ENCODE data around the gene DLX4. TPM values are rescaled to one million over a fixed set of nuclear protein-coding genes. Genes with fewer than 3 reads are reported as not detected.

DLX4 gene, protein sequence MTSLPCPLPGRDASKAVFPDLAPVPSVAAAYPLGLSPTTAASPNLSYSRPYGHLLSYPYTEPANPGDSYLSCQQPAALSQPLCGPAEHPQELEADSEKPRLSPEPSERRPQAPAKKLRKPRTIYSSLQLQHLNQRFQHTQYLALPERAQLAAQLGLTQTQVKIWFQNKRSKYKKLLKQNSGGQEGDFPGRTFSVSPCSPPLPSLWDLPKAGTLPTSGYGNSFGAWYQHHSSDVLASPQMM
- 1.3 to 1.8 TPM (median 1.6 TPM) in 3 replicates for total RNA-seq (2021)
- Bru-seq, nascent RNA: percentile 7 among the genes with signal in this experiment
- long read RNA-seq, experiment 1, partial matches to known transcripts: 0 of 3 reads
- long read RNA-seq, experiment 1, other reads (novel, unspliced or antisense): 2 of 3 reads
- long read RNA-seq, experiment 2, partial matches to known transcripts: 0 of 2 reads
- long read RNA-seq, experiment 2, other reads (novel, unspliced or antisense): 1 of 2 reads
- long read RNA-seq, experiment 3: 0 reads

DNA sequence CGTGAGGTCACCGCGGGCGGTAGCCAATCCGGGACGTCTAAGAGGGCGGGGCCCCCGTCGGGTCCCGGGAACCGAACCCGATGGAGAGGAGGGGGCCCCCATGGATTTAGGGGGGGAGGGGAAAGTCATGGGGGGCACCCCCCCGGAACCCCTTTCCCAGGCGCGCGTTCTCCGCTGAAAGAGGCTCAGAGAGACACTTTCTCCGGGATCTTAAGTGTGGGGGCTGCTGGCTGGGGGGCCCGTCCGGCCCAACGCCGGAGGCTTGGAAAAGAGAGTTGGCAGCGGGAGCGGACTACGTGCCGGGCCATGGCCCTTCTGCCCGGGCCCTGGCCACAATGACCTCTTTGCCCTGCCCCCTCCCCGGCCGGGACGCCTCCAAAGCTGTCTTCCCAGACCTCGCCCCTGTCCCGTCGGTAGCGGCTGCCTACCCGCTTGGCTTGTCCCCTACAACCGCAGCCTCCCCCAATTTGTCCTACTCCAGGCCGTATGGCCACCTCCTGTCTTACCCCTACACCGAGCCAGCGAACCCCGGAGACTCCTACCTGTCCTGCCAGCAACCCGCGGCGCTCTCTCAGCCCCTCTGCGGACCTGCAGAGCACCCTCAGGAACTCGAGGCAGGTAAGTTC, at the start of gene DLX4:
DLX4 (plus strand) TSS at position 57 of the 626 bp plus-strand sequence; CDS start at position 336, 279 bp downstream.
- POLR2A ChIA-PET: interaction anchor here (2.0 kb wide), 1 partner anchor 24 kb away, joined by 4 read pairs; no protein-coding TSS in a partner anchor
- TF ChIP-seq PRRX2 (CRISPR knock-in tag; IDR thresholded peaks at IDR 0.05): no peak
- TF ChIP-seq, protein P1, sequence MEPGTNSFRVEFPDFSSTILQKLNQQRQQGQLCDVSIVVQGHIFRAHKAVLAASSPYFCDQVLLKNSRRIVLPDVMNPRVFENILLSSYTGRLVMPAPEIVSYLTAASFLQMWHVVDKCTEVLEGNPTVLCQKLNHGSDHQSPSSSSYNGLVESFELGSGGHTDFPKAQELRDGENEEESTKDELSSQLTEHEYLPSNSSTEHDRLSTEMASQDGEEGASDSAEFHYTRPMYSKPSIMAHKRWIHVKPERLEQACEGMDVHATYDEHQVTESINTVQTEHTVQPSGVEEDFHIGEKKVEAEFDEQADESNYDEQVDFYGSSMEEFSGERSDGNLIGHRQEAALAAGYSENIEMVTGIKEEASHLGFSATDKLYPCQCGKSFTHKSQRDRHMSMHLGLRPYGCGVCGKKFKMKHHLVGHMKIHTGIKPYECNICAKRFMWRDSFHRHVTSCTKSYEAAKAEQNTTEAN (CRISPR knock-in tag; IDR thresholded peaks at IDR 0.05): 0 out of 2 replicates have a peak, but pooled peaks have one; percentile 34
- TF ChIP-seq, protein P2, sequence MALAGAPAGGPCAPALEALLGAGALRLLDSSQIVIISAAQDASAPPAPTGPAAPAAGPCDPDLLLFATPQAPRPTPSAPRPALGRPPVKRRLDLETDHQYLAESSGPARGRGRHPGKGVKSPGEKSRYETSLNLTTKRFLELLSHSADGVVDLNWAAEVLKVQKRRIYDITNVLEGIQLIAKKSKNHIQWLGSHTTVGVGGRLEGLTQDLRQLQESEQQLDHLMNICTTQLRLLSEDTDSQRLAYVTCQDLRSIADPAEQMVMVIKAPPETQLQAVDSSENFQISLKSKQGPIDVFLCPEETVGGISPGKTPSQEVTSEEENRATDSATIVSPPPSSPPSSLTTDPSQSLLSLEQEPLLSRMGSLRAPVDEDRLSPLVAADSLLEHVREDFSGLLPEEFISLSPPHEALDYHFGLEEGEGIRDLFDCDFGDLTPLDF (CRISPR knock-in tag; IDR thresholded peaks at IDR 0.05): no peak
- no peak for TF ChIP-seq NR2C2 (CRISPR knock-in tag; IDR thresholded peaks at IDR 0.05)
- TF ChIP-seq NFE2L1 (CRISPR knock-in tag; IDR thresholded peaks at IDR 0.05): no peak
- TF ChIP-seq ZNF138 (CRISPR knock-in tag; conservative IDR thresholded peaks at IDR 0.05): no peak
- peaks cover 44% of the 10 kb centered on the region for H3K4me1 Mint-ChIP-seq

DNA sequence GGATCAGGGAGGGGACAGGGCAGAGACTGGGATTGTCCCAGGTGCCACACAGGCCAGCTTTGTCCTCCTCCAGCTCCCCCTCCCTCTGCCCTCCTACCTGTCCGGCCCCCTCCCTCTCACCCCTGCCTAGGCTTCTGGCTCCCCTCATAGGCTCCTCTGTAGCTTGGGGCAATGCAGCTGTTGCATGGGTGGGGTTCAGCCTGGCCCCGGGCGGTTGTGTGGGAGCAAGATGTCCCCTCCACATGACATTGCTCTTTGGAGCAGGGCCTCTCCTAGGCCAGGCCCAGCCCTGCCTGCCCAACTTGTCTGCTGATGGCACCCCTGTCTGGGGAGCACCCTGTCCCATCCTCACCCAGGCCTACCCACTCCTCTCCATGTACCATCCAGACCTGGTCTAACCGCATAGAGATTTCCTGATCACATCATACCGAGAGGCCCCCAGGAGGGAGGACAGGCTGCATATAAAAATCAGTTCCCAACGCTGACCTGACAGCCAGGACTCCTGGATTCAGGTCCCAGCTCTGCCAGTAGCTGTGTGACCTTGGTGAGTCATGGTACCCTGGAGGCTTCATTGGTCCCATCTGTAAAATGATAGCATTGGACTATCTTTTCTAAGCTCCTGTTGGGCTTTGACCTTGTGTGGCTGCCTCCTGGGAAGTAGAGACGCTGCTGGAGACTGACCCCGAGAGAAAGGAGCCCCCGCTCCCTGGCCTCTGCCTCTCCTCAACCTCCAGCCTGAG, 48.8 kb upstream of the DLX4 start:
- TF ChIP-seq, protein P3, sequence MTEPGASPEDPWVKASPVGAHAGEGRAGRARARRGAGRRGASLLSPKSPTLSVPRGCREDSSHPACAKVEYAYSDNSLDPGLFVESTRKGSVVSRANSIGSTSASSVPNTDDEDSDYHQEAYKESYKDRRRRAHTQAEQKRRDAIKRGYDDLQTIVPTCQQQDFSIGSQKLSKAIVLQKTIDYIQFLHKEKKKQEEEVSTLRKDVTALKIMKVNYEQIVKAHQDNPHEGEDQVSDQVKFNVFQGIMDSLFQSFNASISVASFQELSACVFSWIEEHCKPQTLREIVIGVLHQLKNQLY (CRISPR knock-in tag; IDR thresholded peaks at IDR 0.05): no peak
- no peak for TF ChIP-seq TEAD1 (CRISPR knock-in tag; IDR thresholded peaks at IDR 0.05)
- no peak for TF ChIP-seq RELA (CRISPR knock-in tag; IDR thresholded peaks at IDR 0.05; ENCODE audit: borderline replicate concordance)
- TF ChIP-seq, protein P4, sequence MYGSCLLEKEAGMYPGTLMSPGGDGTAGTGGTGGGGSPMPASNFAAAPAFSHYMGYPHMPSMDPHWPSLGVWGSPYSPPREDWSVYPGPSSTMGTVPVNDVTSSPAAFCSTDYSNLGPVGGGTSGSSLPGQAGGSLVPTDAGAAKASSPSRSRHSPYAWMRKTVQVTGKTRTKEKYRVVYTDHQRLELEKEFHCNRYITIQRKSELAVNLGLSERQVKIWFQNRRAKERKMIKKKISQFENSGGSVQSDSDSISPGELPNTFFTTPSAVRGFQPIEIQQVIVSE (CRISPR knock-in tag; IDR thresholded peaks at IDR 0.05; ENCODE audit: borderline replicate concordance): no peak
- TF ChIP-seq CREB1 (CRISPR knock-in tag; IDR thresholded peaks at IDR 0.05): no peak
- TF ChIP-seq ZNF263 (CRISPR knock-in tag; IDR thresholded peaks at IDR 0.05; ENCODE audit: low read depth): no peak
- TF ChIP-seq, protein P5, sequence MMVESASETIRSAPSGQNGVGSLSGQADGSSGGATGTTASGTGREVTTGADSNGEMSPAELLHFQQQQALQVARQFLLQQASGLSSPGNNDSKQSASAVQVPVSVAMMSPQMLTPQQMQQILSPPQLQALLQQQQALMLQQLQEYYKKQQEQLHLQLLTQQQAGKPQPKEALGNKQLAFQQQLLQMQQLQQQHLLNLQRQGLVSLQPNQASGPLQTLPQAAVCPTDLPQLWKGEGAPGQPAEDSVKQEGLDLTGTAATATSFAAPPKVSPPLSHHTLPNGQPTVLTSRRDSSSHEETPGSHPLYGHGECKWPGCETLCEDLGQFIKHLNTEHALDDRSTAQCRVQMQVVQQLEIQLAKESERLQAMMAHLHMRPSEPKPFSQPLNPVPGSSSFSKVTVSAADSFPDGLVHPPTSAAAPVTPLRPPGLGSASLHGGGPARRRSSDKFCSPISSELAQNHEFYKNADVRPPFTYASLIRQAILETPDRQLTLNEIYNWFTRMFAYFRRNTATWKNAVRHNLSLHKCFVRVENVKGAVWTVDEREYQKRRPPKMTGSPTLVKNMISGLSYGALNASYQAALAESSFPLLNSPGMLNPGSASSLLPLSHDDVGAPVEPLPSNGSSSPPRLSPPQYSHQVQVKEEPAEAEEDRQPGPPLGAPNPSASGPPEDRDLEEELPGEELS (CRISPR knock-in tag; IDR thresholded peaks at IDR 0.05): no peak
- TF ChIP-seq SMAD3 (CRISPR knock-in tag; IDR thresholded peaks at IDR 0.05; ENCODE audit: borderline replicate concordance): no peak
- TF ChIP-seq, protein P6, sequence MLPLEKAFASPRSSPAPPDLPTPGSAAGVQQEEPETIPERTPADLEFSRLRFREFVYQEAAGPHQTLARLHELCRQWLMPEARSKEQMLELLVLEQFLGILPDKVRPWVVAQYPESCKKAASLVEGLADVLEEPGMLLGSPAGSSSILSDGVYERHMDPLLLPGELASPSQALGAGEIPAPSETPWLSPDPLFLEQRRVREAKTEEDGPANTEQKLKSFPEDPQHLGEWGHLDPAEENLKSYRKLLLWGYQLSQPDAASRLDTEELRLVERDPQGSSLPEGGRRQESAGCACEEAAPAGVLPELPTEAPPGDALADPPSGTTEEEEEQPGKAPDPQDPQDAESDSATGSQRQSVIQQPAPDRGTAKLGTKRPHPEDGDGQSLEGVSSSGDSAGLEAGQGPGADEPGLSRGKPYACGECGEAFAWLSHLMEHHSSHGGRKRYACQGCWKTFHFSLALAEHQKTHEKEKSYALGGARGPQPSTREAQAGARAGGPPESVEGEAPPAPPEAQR (CRISPR knock-in tag; IDR thresholded peaks at IDR 0.05): no peak
- no peak for TF ChIP-seq FOXJ3 (CRISPR knock-in tag; IDR thresholded peaks at IDR 0.05; ENCODE audit: borderline replicate concordance)
- TF ChIP-seq, protein P7, sequence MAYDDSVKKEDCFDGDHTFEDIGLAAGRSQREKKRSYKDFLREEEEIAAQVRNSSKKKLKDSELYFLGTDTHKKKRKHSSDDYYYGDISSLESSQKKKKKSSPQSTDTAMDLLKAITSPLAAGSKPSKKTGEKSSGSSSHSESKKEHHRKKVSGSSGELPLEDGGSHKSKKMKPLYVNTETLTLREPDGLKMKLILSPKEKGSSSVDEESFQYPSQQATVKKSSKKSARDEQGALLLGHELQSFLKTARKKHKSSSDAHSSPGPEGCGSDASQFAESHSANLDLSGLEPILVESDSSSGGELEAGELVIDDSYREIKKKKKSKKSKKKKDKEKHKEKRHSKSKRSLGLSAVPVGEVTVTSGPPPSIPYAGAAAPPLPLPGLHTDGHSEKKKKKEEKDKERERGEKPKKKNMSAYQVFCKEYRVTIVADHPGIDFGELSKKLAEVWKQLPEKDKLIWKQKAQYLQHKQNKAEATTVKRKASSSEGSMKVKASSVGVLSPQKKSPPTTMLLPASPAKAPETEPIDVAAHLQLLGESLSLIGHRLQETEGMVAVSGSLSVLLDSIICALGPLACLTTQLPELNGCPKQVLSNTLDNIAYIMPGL (CRISPR knock-in tag; IDR thresholded peaks at IDR 0.05): no peak
- H3K4me1 Mint-ChIP-seq: peaks cover 12% of the 10 kb centered on the region
- no peak for DNase-seq (ENCODE audit: low spot score)
- POLR2A ChIA-PET: no interaction called here
- CTCF ChIA-PET: interaction anchor here (1.0 to 3.3 kb wide), 6 partner anchors 10 to 78 kb away, joined by 3 to 11 read pairs (median 4); no protein-coding TSS in a partner anchor
- H3K36me3 Mint-ChIP-seq: no peaks in the 10 kb centered on the region
- no peaks in the 10 kb centered on the region for H3K9me3 Mint-ChIP-seq
- peaks cover 21% of the 10 kb centered on the region for H3K27me3 Mint-ChIP-seq (ENCODE audit: low read depth)
- no peak for ATAC-seq
- no peak overlapping the region for H3K27ac Mint-ChIP-seq
- H3K4me3 Mint-ChIP-seq: no peak overlapping the region

More for the DNA sequence above, at the start of gene DLX4:
- no peaks in the 10 kb centered on the region for H3K36me3 Mint-ChIP-seq
- DNase-seq (ENCODE audit: low spot score): peak; percentile 49
- CTCF ChIA-PET: interaction anchor here (0.6 to 15.4 kb wide), 6 partner anchors 8 to 321 kb away, joined by 3 to 221 read pairs (median 4); partner anchors contain the start of gene DLX3
- H3K27me3 Mint-ChIP-seq (ENCODE audit: low read depth): peaks cover 99% of the 10 kb centered on the region
- ATAC-seq: peak; percentile 1
- H3K9me3 Mint-ChIP-seq: no peaks in the 10 kb centered on the region
- peak within 1 kb of the TSS; percentile 93 for H3K4me3 Mint-ChIP-seq
- H3K27ac Mint-ChIP-seq: peak within 1 kb of the TSS; percentile 95
